ENCODE measurements around the gene FAM50A.

The FAM50A gene

DNA sequence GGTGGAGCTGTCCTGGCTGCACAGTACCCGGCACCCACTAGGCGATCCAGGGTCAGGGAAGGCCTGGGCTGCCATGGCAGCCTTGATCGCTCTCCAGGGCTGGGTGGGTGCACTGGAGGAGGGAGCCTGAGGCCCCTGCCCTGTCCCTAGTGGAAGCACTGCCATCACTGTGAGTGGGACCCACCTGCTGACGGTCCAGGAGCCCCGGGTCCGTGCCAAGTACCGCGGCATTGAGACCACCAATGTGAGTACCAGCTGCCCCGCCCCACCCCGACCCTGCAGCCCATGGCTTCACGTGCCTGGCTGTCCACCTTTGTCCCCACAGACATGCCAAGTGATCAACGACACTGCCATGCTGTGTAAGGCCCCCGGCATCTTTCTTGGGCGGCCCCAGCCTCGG, 23.0 kb downstream of the FAM50A start:
- no peak for DNase-seq

DNA sequence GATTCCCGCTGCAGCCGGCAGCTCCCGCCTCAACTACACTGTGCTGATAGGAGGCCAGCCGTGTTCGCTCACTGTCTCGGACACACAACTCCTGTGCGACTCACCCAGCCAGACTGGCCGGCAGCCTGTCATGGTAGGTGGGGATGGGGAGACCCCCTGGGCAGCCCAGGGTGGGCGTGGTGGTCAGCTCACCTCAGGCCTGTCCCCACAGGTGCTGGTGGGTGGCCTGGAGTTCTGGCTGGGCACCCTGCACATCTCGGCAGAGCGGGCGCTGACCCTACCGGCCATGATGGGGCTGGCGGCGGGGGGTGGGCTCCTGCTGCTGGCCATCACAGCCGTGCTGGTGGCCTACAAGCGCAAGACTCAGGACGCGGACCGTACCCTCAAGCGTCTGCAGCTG, 23.6 kb downstream of the FAM50A start:
- no peak for DNase-seq

DNA sequence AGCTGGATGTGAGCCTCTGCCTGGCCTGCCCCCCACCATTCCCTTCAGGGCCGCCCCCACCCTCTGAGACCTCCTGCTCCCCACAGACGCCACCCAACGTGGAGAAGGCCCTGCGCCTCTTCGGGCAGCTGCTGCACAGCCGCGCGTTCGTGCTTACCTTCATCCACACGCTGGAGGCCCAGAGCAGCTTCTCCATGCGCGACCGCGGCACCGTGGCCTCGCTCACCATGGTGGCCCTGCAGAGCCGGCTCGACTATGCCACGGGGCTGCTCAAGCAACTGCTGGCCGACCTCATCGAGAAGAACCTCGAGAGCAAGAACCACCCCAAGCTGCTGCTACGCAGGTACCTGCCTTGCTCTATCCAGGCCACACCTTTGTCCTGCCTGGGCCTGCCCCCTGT, 24.3 kb downstream of the FAM50A start:
- DNase-seq = no peak

DNA sequence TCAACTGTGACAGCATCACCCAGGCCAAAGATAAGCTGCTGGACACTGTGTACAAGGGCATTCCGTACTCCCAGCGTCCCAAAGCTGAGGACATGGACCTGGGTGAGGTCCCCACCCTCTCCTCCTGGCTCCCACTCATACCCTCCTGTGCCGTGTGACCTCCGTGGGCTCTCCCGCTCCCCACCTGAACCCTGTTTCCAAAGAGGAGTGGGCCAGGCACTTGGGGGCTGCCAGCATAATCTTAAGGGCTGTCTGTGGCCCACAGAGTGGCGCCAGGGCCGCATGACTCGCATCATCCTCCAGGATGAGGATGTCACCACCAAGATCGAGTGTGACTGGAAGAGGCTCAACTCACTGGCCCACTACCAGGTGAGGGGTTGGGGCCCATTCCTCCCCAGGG, 25.2 kb downstream of the FAM50A start:
- no peak for DNase-seq

DNA sequence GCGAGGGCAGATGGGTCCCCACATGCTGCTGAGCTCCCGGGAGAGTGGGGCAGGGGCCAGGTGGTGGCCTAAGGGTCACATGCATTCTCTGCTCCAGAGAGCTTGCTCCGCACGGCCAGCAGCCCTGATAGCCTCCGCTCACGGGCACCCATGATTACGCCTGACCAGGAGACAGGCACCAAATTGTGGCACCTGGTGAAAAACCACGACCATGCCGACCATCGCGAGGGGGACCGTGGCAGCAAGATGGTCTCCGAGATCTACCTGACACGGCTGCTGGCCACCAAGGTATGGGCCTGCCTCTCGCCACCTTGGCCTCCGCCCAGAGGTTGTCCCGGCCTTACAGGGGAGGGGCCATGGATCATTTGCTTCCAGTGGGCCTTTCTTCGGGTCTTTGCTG, 25.9 kb downstream of the FAM50A start:
- no peak for DNase-seq

DNA sequence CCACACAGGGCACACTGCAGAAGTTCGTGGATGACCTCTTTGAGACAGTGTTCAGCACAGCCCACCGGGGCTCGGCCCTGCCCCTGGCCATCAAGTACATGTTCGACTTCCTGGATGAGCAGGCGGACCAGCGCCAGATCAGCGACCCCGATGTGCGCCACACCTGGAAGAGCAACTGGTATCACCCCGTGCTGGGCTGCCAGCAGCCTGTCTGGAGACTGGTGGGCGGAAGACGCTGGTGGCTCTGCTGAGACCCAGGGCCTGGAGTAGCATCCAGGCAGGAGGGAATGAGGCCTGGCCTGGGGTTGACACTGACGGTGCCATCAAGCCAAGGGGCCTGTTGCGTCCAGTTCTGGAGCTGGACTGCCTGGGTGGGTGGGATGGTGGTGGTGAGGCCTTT, 26.5 kb downstream of the FAM50A start:
- DNase-seq = no peak

DNA sequence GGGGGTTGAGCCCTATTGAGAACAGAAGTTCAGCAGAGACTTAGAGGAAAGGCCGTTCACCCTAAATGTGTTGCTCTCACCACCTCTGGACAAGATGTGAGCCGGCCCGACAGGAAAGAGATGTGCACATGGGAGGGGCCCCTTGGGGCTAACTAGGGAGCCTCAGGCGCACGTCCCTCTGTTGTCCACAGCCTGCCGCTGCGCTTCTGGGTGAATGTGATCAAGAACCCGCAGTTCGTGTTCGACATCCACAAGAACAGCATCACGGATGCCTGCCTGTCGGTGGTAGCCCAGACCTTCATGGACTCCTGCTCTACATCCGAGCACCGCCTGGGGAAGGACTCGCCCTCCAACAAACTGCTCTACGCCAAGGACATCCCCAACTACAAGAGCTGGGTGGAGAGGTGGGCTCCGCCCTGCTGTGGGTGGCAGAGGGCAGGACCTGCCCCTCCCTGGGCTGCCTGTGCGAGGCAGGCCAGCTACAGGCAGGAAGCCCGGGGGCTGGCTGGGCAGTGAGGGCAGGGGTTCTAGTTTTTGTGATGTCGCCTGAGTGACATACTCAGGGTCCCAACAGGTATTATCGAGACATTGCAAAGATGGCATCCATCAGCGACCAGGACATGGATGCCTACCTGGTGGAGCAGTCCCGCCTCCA, 27.1 kb downstream of the FAM50A start:
- DNase-seq = no peak

DNA sequence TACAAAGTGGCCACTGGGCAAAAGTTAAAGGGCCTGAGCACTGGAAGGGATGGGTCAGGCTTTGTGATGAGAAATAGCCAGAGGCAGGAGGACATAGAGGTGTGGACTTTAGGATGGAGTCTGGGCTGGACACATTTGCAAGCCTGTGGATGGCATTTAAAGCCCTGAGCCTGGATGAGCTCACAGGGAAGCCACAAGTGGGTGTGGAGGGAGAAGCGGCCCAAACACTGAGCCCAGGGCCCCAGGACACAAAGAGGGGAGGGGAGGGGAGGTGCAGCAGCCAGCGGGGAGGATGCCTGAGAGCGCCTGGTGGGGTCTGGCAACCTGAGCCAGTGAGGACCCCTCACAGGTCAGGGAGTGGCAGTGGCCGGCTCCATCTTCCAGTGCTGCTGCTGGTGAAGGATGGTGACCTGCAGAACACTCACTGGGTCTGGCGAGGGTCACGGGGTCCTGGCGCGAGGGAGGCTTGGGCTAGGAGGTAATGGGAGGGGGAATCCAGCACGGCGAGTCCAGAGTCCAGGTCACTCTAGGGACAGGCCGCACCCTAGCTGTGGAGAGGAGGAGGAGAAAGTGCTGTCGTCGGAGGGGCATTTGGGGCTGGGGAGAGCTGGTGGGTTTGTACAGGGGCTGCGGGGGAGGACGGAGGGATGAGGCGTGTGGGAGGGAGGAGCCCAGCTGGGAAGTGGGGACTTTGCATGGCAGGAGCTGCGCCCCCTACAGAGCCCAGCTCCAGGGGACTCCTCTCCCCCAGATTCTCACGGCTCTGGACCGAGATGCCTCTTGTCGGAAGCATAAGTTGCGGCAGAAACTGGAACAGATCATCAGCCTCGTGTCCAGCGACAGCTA, 28.1 kb downstream of the FAM50A start:
- DNase-seq = no peak

DNA sequence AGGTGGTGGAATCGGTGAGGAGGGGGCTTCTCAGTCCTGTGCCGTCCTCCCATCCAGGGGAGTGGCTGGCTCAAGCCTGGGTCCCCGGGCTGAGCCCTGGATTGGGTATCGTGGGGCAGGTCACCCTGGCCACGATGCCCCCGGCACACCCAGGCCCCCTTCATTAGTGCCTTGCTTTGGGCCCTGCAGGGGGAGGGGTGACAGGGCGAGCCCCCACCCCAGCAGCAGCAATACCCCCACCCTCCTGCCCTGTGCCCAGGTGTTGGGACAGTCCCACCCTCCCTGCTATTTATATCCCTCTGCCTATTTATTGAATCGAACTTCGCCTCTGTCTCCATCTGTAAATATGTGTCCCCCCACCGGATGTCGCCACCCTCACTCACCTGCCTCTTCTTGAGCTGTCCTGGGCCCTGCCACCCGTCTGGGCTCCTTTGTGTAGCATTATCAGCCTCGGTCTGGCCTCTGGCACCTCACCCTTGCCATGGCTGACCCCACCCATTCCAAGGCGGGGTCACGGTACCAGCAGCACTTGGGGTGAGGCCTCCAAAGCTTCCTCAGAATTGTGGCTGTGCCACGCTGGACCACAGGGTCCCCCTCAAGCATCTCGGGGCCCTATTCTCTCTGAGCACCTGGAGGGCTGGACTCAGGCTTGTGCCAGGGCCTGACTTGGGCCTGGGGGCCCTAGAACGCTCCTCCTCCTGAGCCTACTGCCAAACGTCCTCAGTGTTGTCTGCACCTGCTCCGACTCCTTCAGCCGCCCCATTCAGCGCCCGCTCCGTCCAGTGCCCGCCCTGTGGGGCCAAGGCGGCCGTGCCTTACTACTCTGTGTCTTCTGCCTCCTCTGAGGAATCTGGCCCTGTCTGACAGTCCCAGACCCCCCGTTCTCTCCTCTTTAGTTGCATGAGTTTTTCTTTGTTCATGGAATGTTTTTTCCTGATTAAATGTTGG, 29.0 kb downstream of the FAM50A start:
- DNase-seq = no peak

DNA sequence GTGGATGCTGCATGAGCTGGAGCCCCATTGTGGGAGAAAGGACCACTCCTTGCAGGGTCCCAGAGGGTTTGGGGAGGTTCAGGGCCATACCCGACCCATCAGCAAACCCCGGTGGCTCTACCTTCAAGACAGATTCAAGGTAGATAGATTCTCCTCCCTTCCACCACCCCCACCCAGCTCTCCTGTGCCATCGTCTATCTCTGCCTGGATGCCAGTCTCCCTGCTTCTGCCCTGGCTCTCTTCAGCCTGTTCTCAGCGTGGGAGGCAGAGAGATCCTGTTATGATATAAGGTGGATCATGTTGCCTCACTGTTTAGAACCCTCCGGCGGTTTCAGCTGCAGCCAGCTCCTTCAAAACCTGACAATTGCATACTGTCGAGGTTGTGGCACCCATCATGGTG, 29.7 kb downstream of the FAM50A start:
- DNase-seq = no peak

DNA sequence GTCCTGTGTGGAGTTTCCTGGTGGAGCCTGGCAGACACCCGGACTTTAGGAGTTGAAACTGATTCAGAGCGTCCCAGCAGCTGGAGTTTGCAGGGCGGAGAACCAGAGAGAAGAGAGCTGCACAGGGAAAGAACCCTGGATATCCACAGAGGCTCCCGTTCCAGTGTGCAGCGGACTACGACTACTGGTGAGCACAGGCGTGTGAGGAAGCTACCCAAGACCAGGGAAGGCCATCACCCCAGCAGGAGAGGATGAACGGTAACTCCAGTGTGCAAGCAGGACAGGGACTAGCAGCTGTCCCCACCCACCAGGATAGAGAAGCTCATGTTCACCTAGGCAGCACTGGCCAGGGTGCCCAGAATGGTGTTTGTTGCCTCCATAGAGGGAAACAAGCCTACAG, 32.9 kb downstream of the FAM50A start:
- DNase-seq = no peak

DNA sequence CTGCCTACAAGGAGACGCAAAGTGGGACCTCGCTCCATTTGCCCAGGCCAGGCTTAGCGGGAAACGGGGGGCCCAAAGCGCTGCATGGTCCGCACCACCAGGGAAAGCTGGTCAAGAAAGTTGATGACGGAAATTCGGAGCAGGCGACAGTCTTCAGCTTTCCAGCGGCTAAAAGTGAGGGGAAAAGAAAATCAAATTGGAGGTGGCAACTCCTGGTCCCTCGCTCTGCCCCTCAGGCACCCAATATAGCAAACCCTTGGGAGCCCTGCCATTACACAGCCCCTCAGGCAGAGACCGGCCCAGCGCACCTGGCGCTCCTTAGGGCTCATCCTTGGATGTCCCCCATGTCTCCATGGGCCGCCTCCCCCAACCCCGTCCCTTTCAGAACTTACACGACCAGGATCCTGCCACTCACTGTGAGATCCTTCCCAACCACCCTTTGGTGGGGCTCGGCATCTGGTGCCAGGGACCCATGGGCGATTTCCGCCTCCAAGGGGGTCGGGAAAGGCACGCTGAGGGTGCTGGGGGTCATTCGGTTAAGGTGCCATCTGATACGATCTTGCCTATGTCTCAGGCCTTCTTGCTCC, 34.0 kb downstream of the FAM50A start:
- no peak for DNase-seq

DNA sequence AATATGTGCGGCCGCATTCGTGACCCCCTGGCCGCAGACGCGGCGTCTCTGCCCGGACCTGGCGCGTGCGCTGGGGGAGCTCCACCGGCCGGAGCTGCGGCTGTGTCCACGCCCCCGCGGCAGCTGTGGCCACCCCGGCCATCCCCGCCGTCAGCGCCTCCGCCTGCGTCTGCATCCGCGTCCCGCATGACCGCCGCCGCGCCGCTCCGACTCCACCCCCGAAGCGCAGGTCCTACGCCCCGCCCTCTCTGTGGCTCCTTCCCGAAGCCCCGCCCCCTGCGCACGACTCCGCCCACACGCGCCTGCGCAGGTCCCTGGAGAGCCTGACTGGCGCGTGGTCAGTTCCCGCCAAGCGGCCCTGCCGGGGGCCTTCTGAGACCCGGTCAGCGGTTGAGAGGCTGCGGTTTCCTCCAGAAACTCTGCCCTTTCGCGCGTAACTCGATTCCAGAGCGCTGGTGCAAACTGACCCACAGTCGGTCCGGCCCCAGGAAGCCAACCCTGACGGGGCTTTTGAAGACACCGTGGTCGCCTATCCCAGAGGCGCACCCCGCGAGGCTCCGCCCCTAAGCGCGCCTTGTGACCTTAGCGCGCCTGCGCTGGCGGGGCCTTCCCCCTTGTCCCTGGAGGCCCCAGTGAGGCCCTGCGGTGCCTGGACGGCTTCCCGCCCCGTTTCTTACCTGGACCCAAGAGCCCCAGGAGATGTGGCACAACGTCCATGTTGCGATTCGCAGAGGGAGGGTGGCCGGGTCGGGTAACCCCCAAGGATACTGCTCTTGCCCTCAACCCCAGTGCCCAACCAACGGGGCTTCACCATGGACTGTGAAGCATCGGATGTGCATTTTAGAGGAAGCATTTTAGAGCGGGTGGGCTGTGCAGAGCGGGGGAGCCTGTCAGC, 35.0 kb downstream of the FAM50A start, which contains the start of gene LAGE3:
Gene LAGE3 (minus strand): TSS at position 554 of the 895 bp plus-strand sequence. CDS start 366 bp downstream, at position 188.
- DNase-seq = peak; percentile 91

DNA sequence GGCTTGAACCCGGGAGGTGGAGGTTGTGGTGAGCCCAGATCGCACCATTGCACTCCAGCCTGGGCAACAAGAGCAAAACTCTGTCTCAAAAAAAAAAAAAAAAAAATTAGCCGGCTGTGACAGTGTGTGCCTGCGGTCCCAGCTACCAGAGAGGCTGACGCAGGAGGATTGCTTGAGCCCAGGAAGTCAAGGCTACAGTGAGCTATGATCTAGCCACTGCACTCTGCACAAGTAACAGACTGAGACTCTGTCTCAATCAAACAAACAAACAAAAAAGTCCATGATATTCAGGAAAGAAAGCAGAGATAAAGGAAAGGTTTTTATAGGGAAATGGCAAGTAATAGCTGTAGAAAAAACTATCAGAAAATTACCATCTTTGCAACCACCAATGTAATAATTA, 37.3 kb downstream of the FAM50A start:
- no peak for DNase-seq

DNA sequence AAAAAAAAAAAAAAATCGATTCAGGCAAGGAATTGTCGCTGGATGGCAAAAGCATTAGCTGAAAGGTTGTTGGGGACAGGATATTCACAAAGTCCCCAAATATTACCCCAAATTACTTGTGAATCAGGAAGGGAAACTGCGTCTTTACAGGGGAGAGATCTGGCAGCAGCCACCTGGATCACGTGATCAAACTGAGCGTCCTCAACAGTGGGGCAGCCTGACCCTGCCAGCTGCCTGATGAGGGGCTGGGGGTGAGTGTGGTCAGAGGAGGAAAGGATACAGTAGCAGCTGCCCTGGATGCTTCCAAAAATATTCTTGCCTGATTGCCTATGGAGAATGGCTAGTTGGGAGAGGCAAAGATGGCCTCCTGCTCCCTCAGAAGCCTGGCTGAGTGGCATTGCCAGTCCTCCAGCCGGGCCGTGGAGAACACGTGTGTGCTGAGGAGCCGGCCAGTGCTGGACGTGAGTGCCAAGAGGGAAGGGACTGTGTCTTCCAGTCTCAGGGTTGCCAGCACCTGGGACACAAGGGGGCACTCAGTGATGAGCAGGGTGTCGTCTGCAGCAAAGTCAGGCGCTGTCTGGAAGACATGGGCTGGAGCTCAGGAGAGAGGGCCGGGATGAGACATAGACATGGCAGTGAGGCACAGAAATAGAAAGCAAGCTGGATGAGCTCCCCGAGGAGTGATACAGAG, 38.1 kb downstream of the FAM50A start:
- DNase-seq = no peak

DNA sequence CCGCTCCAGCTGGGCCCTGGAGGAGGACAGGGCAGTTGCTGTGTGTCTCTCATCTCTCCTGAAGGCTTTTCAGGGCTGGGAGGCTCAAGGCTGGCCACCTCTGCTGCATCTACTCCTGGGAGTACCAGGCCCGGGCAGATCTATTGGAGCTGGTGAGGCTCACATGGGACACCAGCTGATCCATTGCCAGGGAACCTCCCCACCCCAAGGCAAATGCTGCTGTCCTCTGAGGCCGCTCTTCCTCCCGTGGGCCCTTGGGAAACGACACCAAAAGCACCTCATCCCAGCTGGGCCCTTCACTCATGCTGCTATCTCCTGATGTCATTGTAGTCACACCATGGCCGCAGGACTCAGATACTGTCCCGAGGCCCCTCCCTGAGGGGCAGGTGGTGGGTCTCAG, 38.8 kb downstream of the FAM50A start:
- no peak for DNase-seq

DNA sequence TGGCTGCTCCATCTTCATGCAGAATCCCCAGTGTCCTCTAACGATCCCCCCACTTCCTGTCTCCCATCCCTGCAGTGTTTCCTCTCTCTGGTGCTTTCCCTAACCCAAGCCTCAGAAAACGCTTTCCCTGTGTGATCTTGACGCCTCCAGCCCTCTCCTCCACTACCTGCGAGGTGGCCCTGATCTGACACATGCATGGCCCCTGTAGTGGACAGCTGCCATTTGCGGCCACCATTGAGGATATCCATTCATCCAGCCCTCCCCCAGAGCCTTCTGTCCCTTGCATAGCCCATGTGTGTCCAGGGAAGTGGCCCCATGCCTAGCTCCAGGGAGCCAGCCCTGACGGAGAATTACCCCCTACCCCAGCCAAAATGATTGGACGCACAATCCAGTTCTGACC, 39.4 kb downstream of the FAM50A start:
- no peak for DNase-seq

DNA sequence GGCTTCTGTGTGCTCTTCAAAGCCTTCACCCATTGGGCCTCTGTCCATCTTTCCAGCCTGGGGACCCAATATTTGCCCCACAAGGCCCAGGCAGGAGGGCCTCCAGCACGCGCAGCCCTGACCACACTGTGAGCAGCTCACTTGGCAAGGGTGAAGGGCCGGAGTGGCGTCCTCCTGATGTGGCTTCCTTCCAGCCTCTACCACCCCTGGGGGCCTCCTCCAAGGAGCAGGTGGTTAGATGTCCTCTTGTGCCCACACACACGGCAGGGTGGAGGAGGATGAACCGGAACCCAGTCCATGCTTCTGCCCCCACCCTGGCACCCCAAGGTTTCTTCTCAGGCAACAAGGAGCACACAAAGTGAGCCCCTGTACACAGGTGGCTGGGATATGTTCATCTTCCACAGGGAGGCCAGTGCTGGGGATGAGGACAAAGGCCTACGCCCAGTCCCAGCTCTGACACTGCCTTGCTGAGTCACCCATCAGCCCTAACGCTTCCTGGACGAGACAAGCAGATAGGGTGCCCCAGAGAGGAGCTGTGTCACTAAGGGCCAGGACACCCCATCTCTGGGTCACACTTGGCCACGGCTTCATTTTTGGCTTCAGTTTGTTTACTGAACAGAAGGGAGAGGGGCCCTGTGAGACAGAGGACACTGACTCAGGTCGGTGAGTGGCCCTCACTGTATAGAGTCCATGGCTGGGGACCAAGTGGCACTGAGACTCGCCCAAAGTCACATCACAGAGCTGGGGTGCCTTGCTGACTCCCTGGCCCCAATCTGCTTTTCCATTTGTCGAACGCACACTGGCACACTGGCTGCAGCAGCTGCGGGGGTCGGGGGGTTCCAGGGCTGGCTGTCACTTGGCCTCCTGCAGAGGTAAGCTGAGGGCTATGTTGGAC, 40.6 kb downstream of the FAM50A start:
- DNase-seq = no peak

DNA sequence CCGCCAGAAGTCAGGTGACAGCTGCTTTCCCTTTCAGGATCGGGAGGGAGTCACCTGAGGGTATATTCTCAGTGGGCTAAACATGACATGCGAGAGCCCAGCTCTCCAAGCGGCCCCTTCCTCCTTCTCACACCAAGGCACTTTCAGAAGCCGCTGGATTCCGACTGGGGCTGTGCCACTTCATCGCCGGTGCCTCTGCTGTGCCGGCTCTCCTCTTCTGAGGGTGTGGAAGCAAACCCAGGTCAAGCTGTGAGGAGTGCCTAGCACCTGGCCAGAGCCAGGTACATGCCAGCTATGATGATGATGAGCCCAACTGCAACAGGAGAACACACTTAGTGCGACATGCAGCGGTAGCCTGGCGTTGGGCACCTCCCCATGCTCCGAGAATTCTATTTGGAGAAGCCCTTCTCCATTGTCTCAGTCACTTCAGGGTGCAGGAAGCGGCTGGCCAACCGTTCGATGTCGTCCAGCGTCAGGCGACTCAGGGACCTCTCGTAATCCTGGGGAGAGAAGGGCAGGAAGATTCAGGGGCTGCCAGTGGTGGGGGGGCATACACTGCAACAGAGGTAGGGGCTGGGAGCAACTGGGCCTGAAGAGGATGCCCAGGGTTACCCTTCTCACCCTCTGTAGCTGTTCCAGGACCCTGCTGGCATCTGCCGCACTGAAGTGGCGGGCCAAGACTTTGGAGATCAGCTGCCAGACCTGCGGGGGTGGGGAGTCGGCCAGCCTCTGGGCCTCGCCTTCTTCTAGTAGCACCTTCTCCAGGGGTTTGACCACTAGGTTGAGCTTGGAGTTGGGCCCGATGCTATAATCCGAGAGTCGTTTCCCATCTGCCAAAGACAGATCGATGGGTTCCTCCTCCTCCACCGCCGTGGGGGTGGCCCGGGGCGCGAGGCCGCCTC, 41.5 kb downstream of the FAM50A start:
- no peak for DNase-seq
